MM.1S (cell line): ENCODE data around the gene PLD1.

Experiments used
- EZH2phosphoT487 ChIP-seq: fragments of 300-600 bp; sonication (generic); IDR thresholded peaks from 2 replicates; pipeline ENCODE4 v1.6.1; 2018; ENCODE audit warnings: antibody characterized with exemption, low read length
- TF ChIP-seq, protein P1 (sequence below): fragments of 300-600 bp; sonication (generic); IDR thresholded peaks from 2 replicates; pipeline ENCODE4 v1.5.1; 2016; ENCODE audit warnings: antibody characterized with exemption, low read length, mixed read lengths

DNA sequence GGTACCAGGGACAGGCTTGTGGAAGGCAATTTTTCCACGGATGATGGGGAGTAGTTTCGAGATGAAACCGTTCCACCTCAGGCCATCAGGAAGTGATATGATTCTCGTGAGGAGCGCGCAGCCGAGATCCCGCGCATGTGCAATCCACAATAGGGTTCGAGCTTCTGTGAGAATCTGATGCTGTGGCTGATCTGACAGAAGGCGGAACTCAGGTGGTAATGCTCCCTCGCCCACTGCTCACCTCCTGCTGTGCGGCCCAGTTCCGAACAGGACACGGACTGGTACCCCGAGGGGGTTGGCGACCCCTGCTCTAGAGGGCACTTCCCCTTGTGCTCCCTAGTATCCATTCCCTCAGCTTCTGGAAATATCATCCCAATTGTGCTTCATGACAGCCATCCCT, 99.9 kb downstream of the PLD1 start:
- no peak for TF ChIP-seq EZH2phosphoT487
- TF ChIP-seq, protein P1, sequence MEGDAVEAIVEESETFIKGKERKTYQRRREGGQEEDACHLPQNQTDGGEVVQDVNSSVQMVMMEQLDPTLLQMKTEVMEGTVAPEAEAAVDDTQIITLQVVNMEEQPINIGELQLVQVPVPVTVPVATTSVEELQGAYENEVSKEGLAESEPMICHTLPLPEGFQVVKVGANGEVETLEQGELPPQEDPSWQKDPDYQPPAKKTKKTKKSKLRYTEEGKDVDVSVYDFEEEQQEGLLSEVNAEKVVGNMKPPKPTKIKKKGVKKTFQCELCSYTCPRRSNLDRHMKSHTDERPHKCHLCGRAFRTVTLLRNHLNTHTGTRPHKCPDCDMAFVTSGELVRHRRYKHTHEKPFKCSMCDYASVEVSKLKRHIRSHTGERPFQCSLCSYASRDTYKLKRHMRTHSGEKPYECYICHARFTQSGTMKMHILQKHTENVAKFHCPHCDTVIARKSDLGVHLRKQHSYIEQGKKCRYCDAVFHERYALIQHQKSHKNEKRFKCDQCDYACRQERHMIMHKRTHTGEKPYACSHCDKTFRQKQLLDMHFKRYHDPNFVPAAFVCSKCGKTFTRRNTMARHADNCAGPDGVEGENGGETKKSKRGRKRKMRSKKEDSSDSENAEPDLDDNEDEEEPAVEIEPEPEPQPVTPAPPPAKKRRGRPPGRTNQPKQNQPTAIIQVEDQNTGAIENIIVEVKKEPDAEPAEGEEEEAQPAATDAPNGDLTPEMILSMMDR: no peak
